GM18867 (cell line): ENCODE data around the gene KIAA0586.
"Not testable (repeated sequence)": the region's sequence is repeated elsewhere in the genome, so short reads cannot be mapped to it uniquely, and the experiment has no call there.

ENCODE experiments used
- ATAC-seq: cut with Tn5 transposase; IDR thresholded peaks from one replicate; pipeline ENCODE4 v1.9.1; 2021; ENCODE audit warnings: mild to moderate bottlenecking, moderate library complexity; ENCODE audit not compliant: unreplicated experiment

The KIAA0586 gene

DNA sequence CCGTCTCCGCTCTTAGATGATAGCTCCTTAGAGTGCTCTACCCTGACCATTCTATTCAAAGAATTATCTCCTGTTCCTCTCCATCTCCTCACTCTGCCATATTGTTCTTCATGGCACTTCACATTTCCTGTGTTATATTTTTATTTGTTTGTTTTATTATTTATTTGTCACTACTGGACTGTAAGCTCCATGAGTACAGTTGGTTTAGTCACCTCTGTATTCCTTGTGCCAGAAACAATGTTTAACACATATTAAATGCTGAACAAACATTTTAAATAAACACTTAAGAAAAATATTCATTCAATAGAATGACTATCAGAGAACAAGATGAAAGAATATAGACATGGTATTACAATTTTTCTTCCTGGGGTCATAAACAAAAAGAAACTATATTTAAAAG, 35.6 kb downstream of the KIAA0586 start:
- no peak for ATAC-seq

DNA sequence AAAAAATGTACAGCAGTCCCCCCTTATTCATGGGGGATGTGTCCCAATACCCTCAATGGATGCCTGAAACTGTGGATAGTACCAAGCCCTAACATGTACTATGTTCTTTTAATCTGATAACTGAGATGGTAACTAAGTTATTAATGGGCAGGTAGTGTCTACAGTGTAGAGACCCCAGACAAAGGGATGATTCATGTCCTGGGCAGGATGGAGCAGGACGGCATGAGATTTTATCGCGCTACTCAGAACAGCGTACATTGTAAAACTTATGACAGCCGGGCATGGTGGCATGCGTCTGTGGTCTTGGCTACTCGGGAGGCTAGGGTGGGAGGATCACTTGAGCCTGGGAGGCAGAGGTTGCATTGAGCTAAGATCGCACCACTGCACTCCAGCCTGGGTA, 37.1 kb downstream of the KIAA0586 start:
- no peak for ATAC-seq

GRCh38 chr14:58465421-58465820, 37.9 kb downstream of the KIAA0586 start:
- no peak for ATAC-seq

GRCh38 chr14:58466459-58466858, 38.9 kb downstream of the KIAA0586 start:
- ATAC-seq: no peak

GRCh38 chr14:58467575-58467974, 40.1 kb downstream of the KIAA0586 start:
- no peak for ATAC-seq

DNA sequence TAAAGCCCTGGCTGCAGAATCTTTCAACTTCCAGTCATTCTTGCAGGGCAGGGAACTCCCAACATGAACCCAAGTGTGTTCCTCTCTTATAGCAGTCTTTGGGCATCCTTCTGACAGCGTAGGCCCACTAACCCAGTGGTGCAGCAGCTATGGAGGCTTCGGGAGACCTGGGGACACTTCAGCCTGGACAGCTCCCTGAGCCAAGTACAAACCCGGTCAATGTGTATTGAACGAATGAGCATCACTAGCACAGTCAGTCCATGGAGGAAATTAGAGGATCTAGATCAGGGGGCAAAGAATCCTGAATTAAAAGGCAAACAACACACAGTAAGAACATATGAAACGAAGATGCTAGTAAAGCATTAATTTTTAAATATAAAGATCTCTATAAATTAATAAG, 41.8 kb downstream of the KIAA0586 start:
- ATAC-seq: no peak

DNA sequence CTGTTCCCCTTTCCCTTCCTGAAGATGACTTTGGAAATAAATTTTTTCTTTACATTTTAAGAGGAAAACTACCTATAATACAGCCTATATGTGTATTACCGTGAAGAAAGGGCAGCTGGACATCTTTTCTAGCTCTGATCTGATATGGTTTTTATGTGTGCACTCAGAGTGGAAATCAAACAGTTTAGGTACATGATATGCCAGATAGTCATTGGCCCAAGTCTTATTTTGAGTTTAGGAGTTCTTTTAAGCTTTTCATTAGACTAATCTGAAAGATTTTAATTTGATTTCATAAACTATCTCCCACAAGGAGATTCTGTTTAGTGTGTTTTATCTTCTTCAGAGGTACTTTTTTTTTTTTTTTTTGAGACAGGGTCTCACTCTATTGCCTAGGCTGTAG, 48.8 kb downstream of the KIAA0586 start:
- ATAC-seq: no peak

DNA sequence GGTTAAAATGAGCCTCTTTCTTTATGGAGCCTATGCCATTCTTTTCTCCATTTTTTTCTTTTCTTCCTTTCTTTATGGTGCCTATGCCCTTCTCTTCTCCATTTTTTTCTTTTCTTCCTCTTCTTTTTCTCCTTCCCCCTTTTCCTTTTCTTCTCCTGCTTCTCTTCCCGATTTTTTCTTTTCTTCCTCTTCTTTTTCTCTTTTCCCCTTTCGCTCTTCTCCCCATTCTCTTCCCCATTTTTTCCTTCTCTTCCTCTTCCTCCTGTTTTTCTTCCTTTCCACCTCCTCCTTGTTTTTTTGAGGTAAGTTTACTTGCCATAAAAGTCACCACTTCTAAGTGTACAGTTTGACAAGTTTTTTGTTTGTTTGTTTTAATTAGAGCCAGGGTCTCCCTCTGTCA, 50.1 kb downstream of the KIAA0586 start:
- no peak for ATAC-seq

- not testable (repeated sequence) for ATAC-seq
These were observed 50.8 kb downstream of the KIAA0586 start for GRCh38 chr14:58478329-58478728.

DNA sequence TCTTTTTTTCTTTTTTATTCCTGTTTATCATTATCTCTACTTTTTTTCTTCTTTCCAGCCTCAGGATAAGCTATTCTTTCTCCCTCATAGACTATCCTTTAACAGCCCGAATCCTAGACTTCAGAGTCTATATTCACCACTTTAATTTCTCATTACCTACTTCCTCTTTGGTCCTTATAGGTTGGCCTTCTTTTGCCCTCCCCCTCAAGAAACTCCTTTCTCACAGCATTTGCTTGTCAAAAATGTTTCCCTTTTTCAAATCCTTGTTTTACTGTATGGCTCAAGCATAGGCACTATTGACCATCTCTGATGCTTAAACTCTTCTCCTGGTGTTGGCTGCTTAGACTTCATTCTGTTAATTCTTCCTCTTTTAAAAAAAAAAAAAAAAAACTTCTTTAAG, 52.5 kb downstream of the KIAA0586 start:
- ATAC-seq: peak; percentile 58

DNA sequence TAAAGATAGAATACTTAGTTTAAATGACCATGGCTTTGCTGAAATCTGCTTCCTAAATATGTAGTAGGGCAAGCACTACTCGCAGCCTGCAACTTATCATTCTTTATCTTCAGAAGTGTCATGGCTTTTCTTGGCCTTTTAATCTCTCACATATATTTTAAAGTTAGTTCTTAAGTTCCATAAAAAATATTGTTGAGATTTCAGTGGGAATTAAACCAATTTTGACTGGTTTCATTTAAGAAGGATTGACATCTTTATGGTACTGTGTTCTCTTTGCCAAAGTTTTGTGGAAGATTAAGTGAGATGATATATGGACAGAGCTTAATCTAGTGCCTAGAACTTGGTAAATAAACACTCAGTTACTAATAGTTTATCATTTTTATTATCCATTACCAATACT, 56.7 kb downstream of the KIAA0586 start:
- ATAC-seq: no peak

DNA sequence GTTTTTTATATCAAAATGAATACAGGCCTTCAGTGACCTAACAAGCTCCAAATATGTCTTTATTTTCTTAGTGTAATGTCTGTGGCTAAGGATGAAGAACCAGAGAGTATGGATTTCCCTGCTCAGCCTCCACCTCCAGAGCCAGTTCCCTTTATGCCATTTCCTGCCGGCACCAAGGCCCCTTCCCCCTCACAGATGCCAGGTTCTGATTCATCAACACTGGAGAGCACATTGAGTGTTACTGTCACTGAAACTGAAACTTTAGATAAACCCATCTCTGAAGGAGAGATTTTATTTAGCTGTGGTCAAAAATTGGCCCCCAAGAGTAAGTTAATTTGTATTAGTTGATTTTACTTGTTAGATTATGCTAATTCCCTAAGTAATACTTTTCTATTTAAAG, 61.0 kb downstream of the KIAA0586 start:
- ATAC-seq: peak; percentile 47

DNA sequence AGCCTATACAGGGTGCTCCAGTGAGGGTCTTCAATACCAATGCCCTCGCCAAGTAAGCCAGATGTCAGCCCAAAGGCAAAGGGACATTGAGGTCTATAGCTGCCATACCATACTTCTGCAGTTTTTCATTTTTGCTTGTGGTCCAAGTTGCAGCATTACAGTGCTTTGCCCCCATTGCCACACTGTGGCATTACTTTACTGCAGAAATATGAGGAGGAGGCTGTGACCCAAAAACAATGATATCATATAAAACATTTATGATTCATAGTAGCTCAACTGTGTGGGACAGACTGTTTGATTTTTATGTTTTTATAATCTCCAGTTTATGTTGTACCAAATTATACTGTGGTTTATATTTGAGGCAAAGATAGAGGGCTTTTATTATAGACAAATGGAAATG, 64.1 kb downstream of the KIAA0586 start:
- ATAC-seq: no peak

DNA sequence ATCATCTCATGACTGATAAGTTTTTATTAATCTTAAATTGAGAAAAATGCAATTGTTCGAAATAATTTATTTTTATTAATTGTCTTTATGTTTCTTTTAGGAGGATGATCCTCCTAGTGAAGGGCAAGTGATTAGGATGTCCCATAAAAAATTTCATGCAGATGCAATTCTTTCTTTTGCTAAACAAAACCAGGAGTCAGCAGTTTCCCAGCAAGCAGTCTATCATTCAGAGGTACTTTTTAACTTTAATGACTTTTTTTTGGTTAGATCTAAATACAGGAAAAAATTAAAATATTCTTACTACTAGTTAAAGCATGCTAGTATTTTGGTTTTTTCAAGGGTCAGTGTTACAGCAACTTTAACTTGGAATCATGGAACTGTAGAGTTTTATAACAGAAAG, 64.5 kb downstream of the KIAA0586 start:
- no peak for ATAC-seq

GRCh38 chr14:58501214-58501816, 73.8 kb downstream of the KIAA0586 start:
- peak; percentile 60 for ATAC-seq

GRCh38 chr14:58513272-58513671, 85.8 kb downstream of the KIAA0586 start:
- ATAC-seq: no peak

DNA sequence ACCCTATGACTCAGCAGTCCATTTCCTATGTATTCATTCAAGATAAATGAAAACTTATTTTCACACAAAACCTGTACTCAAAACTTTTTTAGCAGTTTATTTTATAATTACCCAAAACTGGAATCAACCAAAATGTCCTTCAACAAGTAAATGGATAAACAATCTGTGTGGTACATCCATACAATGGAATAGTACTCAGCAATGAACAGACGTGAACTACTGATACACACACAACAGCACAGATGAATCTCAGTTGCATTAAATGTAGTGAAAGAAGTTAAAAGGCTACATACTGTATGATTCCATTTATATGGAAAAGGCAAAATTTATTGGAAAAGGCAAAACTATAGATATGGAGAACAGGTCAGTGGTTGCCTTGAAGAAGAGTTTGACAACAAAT, 90.1 kb downstream of the KIAA0586 start:
- no peak for ATAC-seq

GRCh38 chr14:58525691-58526090, 98.2 kb downstream of the KIAA0586 start:
- not testable (repeated sequence) for ATAC-seq

DNA sequence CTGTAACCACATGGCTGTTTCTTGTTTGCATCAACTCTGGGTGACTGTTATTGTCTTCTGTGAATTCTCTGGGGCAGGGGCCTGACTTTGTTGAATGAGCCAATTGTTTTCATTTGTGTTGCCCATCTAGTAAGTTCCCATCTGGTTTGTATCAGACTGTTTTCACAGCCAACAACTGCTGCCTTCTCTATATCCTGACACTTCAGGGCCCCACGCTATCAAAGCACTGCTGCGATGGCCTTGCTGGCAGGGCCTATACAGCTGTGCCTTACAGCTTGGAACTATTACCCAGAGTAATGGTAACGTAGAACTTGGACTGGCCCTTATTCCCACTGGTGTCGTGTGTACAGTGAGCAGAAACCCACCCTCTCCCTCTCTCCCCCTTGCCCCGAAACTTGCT, 105.9 kb downstream of the KIAA0586 start:
- ATAC-seq: no peak

GRCh38 chr14:58535044-58535443, 107.5 kb downstream of the KIAA0586 start:
- ATAC-seq: no peak

DNA sequence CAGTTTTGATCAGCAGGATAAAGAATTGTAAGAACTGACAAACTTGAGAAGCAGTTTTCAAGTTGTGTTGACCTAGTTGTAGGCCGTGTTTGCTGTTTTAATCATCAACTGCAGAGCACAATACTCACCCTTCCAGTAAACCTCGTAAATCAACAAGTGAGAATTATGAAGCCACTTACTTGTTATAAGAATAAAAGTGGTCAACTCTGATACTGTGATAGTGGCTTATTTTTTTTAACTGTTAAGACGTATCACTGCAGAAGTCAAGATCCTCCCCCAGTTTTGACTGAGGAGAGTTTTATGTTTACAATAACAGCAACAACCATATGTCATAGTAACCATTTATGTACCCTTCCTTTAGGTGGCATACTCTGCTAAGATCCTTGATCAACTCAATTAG, 109.5 kb downstream of the KIAA0586 start:
- ATAC-seq: no peak

GRCh38 chr14:58540749-58541632, 113.5 kb downstream of the KIAA0586 start:
- ATAC-seq: no peak
